ENCODE results near the gene DIDO1.

The DIDO1 gene

GRCh38 chr20:62926229-62927127 lies at the start of gene DIDO1:
TSS of gene DIDO1 (minus strand) at chr20:62926505.
- peak; percentile 80 for DNase-seq

- DNase-seq = no peak
Observed at GRCh38 chr20:62975251-62975760, 49.0 kb upstream of the DIDO1 start.

- no peak for DNase-seq
Observed at GRCh38 chr20:62972845-62973745, 46.8 kb upstream of the DIDO1 start.

GRCh38 chr20:62971950-62972844 lies 45.9 kb upstream of the DIDO1 start:
- DNase-seq = peak; percentile 75

GRCh38 chr20:62971211-62971949 lies 45.1 kb upstream of the DIDO1 start:
- DNase-seq = no peak

- DNase-seq = no peak
Observed at GRCh38 chr20:62970307-62971210, 44.3 kb upstream of the DIDO1 start.

GRCh38 chr20:62969939-62970306 lies 43.6 kb upstream of the DIDO1 start:
- no peak for DNase-seq

- DNase-seq = no peak
Observed at GRCh38 chr20:62969179-62969760, 43.0 kb upstream of the DIDO1 start.

GRCh38 chr20:62968378-62969178 lies 42.3 kb upstream of the DIDO1 start:
- DNase-seq = no peak

GRCh38 chr20:62967628-62968351 lies 41.5 kb upstream of the DIDO1 start:
- DNase-seq = no peak

- DNase-seq = no peak
Observed at GRCh38 chr20:62967149-62967501, 40.8 kb upstream of the DIDO1 start.

- DNase-seq = no peak
Observed at GRCh38 chr20:62966212-62967148, 40.2 kb upstream of the DIDO1 start.

- no peak for DNase-seq
Observed at GRCh38 chr20:62965363-62965771, 39.1 kb upstream of the DIDO1 start.

- DNase-seq = no peak
Observed at GRCh38 chr20:62964700-62965099, 38.4 kb upstream of the DIDO1 start.

GRCh38 chr20:62963614-62964397 lies 37.5 kb upstream of the DIDO1 start:
- DNase-seq = no peak

GRCh38 chr20:62962891-62963613 lies 36.7 kb upstream of the DIDO1 start:
- no peak for DNase-seq

Data from KG1 (cell line).